ENCODE measurements around the gene TMEM187. TPM values are rescaled to one million over a fixed set of nuclear protein-coding genes. Genes with fewer than 3 reads are reported as not detected.
A peak's percentile ranks its signal among the peaks of the same experiment; 100 is the strongest.

Gene TMEM187
- total RNA-seq, 4 donors from 2014 or later: 3.6 to 6.9 (median 6.1) TPM

GRCh38 chrX:154014429-154015380 is 42.2 kb downstream of the TMEM187 start:
- intact Hi-C loops (cut with DNase I): loop anchor here (5.0 kb wide), 1 partner anchor 38 kb away; no protein-coding TSS in a partner anchor
- Histone ChIP-seq H3K27me3 (no peaks in the 10 kb centered on the region), H3K9me3 (no peaks in the 10 kb centered on the region), H3K4me1 (peaks cover 6 to 29% (median 25%) of the 10 kb centered on the region in 4 donors), H3K4me3 (no peak overlapping the region), H3K27ac (replicated peaks in 1 of 4) (no peak overlapping the region), H3K36me3 (peaks cover 0 to 47% (median 31%) of the 10 kb centered on the region in 4 donors)
- WGBS: 84% methylated on average over 24 of the region's 24 CpGs
- no peak for DNase-seq (ENCODE audit: extremely low spot score)
- TF ChIP-seq EP300 (IDR thresholded peaks at IDR 0.05) (no peak), POLR2A (IDR thresholded peaks at IDR 0.05; ENCODE audit: low read depth) (no peak), POLR2AphosphoS5 (IDR thresholded peaks at IDR 0.05) (no peak), CTCF (IDR thresholded peaks at IDR 0.05) (no peak)

GRCh38 chrX:154015581-154016264 is 43.2 kb downstream of the TMEM187 start:
- intact Hi-C loops (cut with DNase I): loop anchor here (5.0 kb wide), 1 partner anchor 37 kb away; no protein-coding TSS in a partner anchor

GRCh38 chrX:154016366-154017076 is 44.0 kb downstream of the TMEM187 start:
- no peak for TF ChIP-seq EP300 (IDR thresholded peaks at IDR 0.05)
- no peak for TF ChIP-seq POLR2AphosphoS5 (IDR thresholded peaks at IDR 0.05)
- TF ChIP-seq POLR2A (IDR thresholded peaks at IDR 0.05; ENCODE audit: low read depth): no peak
- TF ChIP-seq CTCF (IDR thresholded peaks at IDR 0.05): no peak
- H3K27me3 ChIP-seq: no peaks in the 10 kb centered on the region
- H3K36me3 ChIP-seq: peaks cover 0 to 41% (median 29%) of the 10 kb centered on the region in 4 donors
- peaks cover 6 to 42% (median 37%) of the 10 kb centered on the region in 4 donors for H3K4me1 ChIP-seq
- DNase-seq (ENCODE audit: extremely low spot score): no peak
- H3K27ac ChIP-seq (replicated peaks in 1 of 4): no peak overlapping the region
- 96% methylated on average over 6 of the region's 24 CpGs for WGBS
- no peak overlapping the region for H3K4me3 ChIP-seq
- H3K9me3 ChIP-seq: no peaks in the 10 kb centered on the region
- intact Hi-C loops (cut with DNase I): loop anchor here (5.0 kb wide), 1 partner anchor 36 kb away; no protein-coding TSS in a partner anchor

More at GRCh38 chrX:154015581-154016264, 43.2 kb downstream of the TMEM187 start:
- H3K9me3 ChIP-seq: no peaks in the 10 kb centered on the region
- no peak overlapping the region for H3K27ac ChIP-seq (replicated peaks in 1 of 4)
- TF ChIP-seq POLR2A (IDR thresholded peaks at IDR 0.05; ENCODE audit: low read depth) (no peak), POLR2AphosphoS5 (IDR thresholded peaks at IDR 0.05) (no peak), CTCF (IDR thresholded peaks at IDR 0.05) (no peak), EP300 (IDR thresholded peaks at IDR 0.05) (no peak)
- WGBS: 82% methylated on average over 7 of the region's 16 CpGs
- H3K27me3 ChIP-seq: no peaks in the 10 kb centered on the region
- H3K36me3 ChIP-seq: peaks cover 0 to 42% (median 31%) of the 10 kb centered on the region in 4 donors
- H3K4me1 ChIP-seq: peaks cover 6 to 36% (median 31%) of the 10 kb centered on the region in 4 donors
- DNase-seq (ENCODE audit: extremely low spot score): no peak
- no peak overlapping the region for H3K4me3 ChIP-seq

- intact Hi-C loops (cut with DNase I): loop anchor here (5.0 kb wide), 1 partner anchor 34 kb away; no protein-coding TSS in a partner anchor
- peak overlapping the region in 3 of 4 donors; percentile 77 to 90 (median 83) for H3K27ac ChIP-seq (replicated peaks in 1 of 4)
- TF ChIP-seq CTCF (IDR thresholded peaks at IDR 0.05): no peak
- TF ChIP-seq EP300 (IDR thresholded peaks at IDR 0.05): no peak
- no peak for TF ChIP-seq POLR2A (IDR thresholded peaks at IDR 0.05; ENCODE audit: low read depth)
- TF ChIP-seq POLR2AphosphoS5 (IDR thresholded peaks at IDR 0.05): no peak
- H3K36me3 ChIP-seq: peaks cover 0 to 33% (median 23%) of the 10 kb centered on the region in 4 donors
- H3K4me1 ChIP-seq: peaks cover 6 to 50% (median 36%) of the 10 kb centered on the region in 4 donors
- WGBS: 83% methylated on average over 21 of the region's 26 CpGs
- H3K4me3 ChIP-seq: peak overlapping the region in 1 of 4 donors; percentile 71
- H3K27me3 ChIP-seq: no peaks in the 10 kb centered on the region
- H3K9me3 ChIP-seq: no peaks in the 10 kb centered on the region
- DNase-seq (ENCODE audit: extremely low spot score): no peak
Observed at GRCh38 chrX:154017766-154018517, 45.4 kb downstream of the TMEM187 start.
